Activated CD4-positive, CD25-positive, alpha-beta regulatory T cell treated with anti-CD3 and anti-CD28 coated beads, Interleukin-2, amount 50 U/mL, for 16 hours (primary cell): ENCODE data around the gene APBA2.

Experiments
- DNase-seq: peaks from one replicate; pipeline ENCODE4 v3.0.0-alpha.2; 2020; ENCODE audit warnings: low read depth, low spot score

The APBA2 gene

GRCh38 chr15:29083858-29084257 is 198.1 kb downstream of the APBA2 start:
- DNase-seq = no peak

GRCh38 chr15:29086001-29086400 is 200.2 kb downstream of the APBA2 start:
- DNase-seq = no peak

- DNase-seq = no peak
Measured at GRCh38 chr15:29086891-29087290, 201.1 kb downstream of the APBA2 start.

- DNase-seq = no peak
Measured at GRCh38 chr15:29087521-29088285, 201.9 kb downstream of the APBA2 start.

- DNase-seq = no peak
Measured at GRCh38 chr15:29088666-29089065, 202.9 kb downstream of the APBA2 start.

- no peak for DNase-seq
Measured at GRCh38 chr15:29089731-29090616, 204.2 kb downstream of the APBA2 start.

GRCh38 chr15:29090617-29091466 is 205.1 kb downstream of the APBA2 start:
- DNase-seq = no peak

- DNase-seq = no peak
Measured at GRCh38 chr15:29091666-29092065, 205.9 kb downstream of the APBA2 start.

- no peak for DNase-seq
Measured at GRCh38 chr15:29092376-29093064, 206.7 kb downstream of the APBA2 start.

GRCh38 chr15:29093065-29093435 is 207.3 kb downstream of the APBA2 start:
- DNase-seq = no peak

- DNase-seq = no peak
Measured at GRCh38 chr15:29093696-29094343, 208.0 kb downstream of the APBA2 start.

GRCh38 chr15:29094711-29095110 is 208.9 kb downstream of the APBA2 start:
- DNase-seq = no peak

GRCh38 chr15:29095746-29096145 is 210.0 kb downstream of the APBA2 start:
- DNase-seq = no peak

GRCh38 chr15:29097168-29097567 is 211.4 kb downstream of the APBA2 start:
- DNase-seq = no peak

- DNase-seq = no peak
Measured at GRCh38 chr15:29097971-29098370, 212.2 kb downstream of the APBA2 start.

- no peak for DNase-seq
Measured at GRCh38 chr15:29098652-29099051, 212.9 kb downstream of the APBA2 start.

- DNase-seq = no peak
Measured at GRCh38 chr15:29099131-29099880, 213.5 kb downstream of the APBA2 start.

GRCh38 chr15:29100486-29101000 is 214.8 kb downstream of the APBA2 start:
- DNase-seq = no peak

- DNase-seq = no peak
Measured at GRCh38 chr15:29101491-29101890, 215.7 kb downstream of the APBA2 start.
